ENCODE data around the gene TNFAIP2.

Gene TNFAIP2

GRCh38 chr14:103122585-103122946 is 695 bp upstream of the TNFAIP2 start:
- H3K4me3 Mint-ChIP-seq: peak overlapping the region; percentile 5
- peaks cover 5% of the 10 kb centered on the region for H3K4me1 Mint-ChIP-seq (ENCODE audit: low read depth)
- H3K9me3 Mint-ChIP-seq: no peaks in the 10 kb centered on the region
- H3K27ac Mint-ChIP-seq: no peak overlapping the region
- peaks cover 27% of the 10 kb centered on the region for H3K27me3 Mint-ChIP-seq
- no peaks in the 10 kb centered on the region for H3K36me3 Mint-ChIP-seq (ENCODE audit: low read depth)

- Mint-ChIP-seq H3K36me3 (ENCODE audit: low read depth) (no peaks in the 10 kb centered on the region), H3K4me3 (peak overlapping the region; percentile 65), H3K9me3 (no peaks in the 10 kb centered on the region), H3K27ac (no peak overlapping the region), H3K4me1 (ENCODE audit: low read depth) (peaks cover 5% of the 10 kb centered on the region), H3K27me3 (peaks cover 27% of the 10 kb centered on the region)
Measured at GRCh38 chr14:103123634-103124500, 606 bp downstream of the TNFAIP2 start.

- no peaks in the 10 kb centered on the region for H3K9me3 Mint-ChIP-seq
Measured at GRCh38 chr14:103124501-103125001, 1.3 kb downstream of the TNFAIP2 start.

GRCh38 chr14:103125098-103126070 is 2.1 kb downstream of the TNFAIP2 start:
- Mint-ChIP-seq H3K27me3 (peaks cover 20% of the 10 kb centered on the region), H3K9me3 (no peaks in the 10 kb centered on the region), H3K36me3 (ENCODE audit: low read depth) (no peaks in the 10 kb centered on the region), H3K4me3 (no peak overlapping the region), H3K4me1 (ENCODE audit: low read depth) (peaks cover 5% of the 10 kb centered on the region), H3K27ac (no peak overlapping the region)

More at GRCh38 chr14:103124501-103125001, 1.3 kb downstream of the TNFAIP2 start:
- peaks cover 27% of the 10 kb centered on the region for H3K27me3 Mint-ChIP-seq
- peaks cover 5% of the 10 kb centered on the region for H3K4me1 Mint-ChIP-seq (ENCODE audit: low read depth)
- peak overlapping the region; percentile 65 for H3K4me3 Mint-ChIP-seq
- no peaks in the 10 kb centered on the region for H3K36me3 Mint-ChIP-seq (ENCODE audit: low read depth)
- H3K27ac Mint-ChIP-seq: no peak overlapping the region

GRCh38 chr14:103126088-103126872 is 3.0 kb downstream of the TNFAIP2 start:
- no peaks in the 10 kb centered on the region for H3K9me3 Mint-ChIP-seq
- H3K4me1 Mint-ChIP-seq (ENCODE audit: low read depth): peaks cover 5% of the 10 kb centered on the region
- H3K27me3 Mint-ChIP-seq: peaks cover 15% of the 10 kb centered on the region
- H3K27ac Mint-ChIP-seq: no peak overlapping the region
- no peaks in the 10 kb centered on the region for H3K36me3 Mint-ChIP-seq (ENCODE audit: low read depth)
- H3K4me3 Mint-ChIP-seq: no peak overlapping the region

- H3K36me3 Mint-ChIP-seq (ENCODE audit: low read depth): no peaks in the 10 kb centered on the region
- no peaks in the 10 kb centered on the region for H3K9me3 Mint-ChIP-seq
- H3K4me1 Mint-ChIP-seq (ENCODE audit: low read depth): peaks cover 3% of the 10 kb centered on the region
- peaks cover 12% of the 10 kb centered on the region for H3K27me3 Mint-ChIP-seq
- H3K27ac Mint-ChIP-seq: no peak overlapping the region
- no peak overlapping the region for H3K4me3 Mint-ChIP-seq
Measured at GRCh38 chr14:103126873-103127304, 3.6 kb downstream of the TNFAIP2 start.

GRCh38 chr14:103127356-103127755 is 4.1 kb downstream of the TNFAIP2 start:
- Mint-ChIP-seq H3K27me3 (peaks cover 7% of the 10 kb centered on the region), H3K4me3 (no peak overlapping the region), H3K4me1 (ENCODE audit: low read depth) (no peaks in the 10 kb centered on the region)

GRCh38 chr14:103127861-103128598 is 4.8 kb downstream of the TNFAIP2 start:
- Mint-ChIP-seq H3K27me3 (peaks cover 7% of the 10 kb centered on the region), H3K36me3 (ENCODE audit: low read depth) (no peaks in the 10 kb centered on the region), H3K9me3 (no peaks in the 10 kb centered on the region)

More at GRCh38 chr14:103127356-103127755, 4.1 kb downstream of the TNFAIP2 start:
- H3K36me3 Mint-ChIP-seq (ENCODE audit: low read depth): no peaks in the 10 kb centered on the region
- H3K9me3 Mint-ChIP-seq: no peaks in the 10 kb centered on the region
- H3K27ac Mint-ChIP-seq: no peak overlapping the region

GRCh38 chr14:103128631-103129300 is 5.5 kb downstream of the TNFAIP2 start:
- Mint-ChIP-seq H3K9me3 (no peaks in the 10 kb centered on the region), H3K36me3 (ENCODE audit: low read depth) (no peaks in the 10 kb centered on the region), H3K4me3 (no peak overlapping the region), H3K4me1 (ENCODE audit: low read depth) (no peaks in the 10 kb centered on the region), H3K27me3 (peaks cover 7% of the 10 kb centered on the region), H3K27ac (no peak overlapping the region)

More at GRCh38 chr14:103127861-103128598, 4.8 kb downstream of the TNFAIP2 start:
- H3K27ac Mint-ChIP-seq: no peak overlapping the region
- H3K4me1 Mint-ChIP-seq (ENCODE audit: low read depth): no peaks in the 10 kb centered on the region
- H3K4me3 Mint-ChIP-seq: no peak overlapping the region

GRCh38 chr14:103129301-103130016 is 6.2 kb downstream of the TNFAIP2 start:
- no peaks in the 10 kb centered on the region for H3K9me3 Mint-ChIP-seq
- H3K4me3 Mint-ChIP-seq: no peak overlapping the region
- peaks cover 3% of the 10 kb centered on the region for H3K27me3 Mint-ChIP-seq
- H3K4me1 Mint-ChIP-seq (ENCODE audit: low read depth): no peaks in the 10 kb centered on the region
- H3K27ac Mint-ChIP-seq: no peak overlapping the region
- no peaks in the 10 kb centered on the region for H3K36me3 Mint-ChIP-seq (ENCODE audit: low read depth)

GRCh38 chr14:103130017-103130764 is 6.9 kb downstream of the TNFAIP2 start:
- no peaks in the 10 kb centered on the region for H3K9me3 Mint-ChIP-seq

GRCh38 chr14:103130965-103131364 is 7.7 kb downstream of the TNFAIP2 start:
- no peak overlapping the region for H3K4me3 Mint-ChIP-seq
- H3K36me3 Mint-ChIP-seq (ENCODE audit: low read depth): no peaks in the 10 kb centered on the region
- no peak overlapping the region for H3K27ac Mint-ChIP-seq

More at GRCh38 chr14:103130017-103130764, 6.9 kb downstream of the TNFAIP2 start:
- H3K4me1 Mint-ChIP-seq (ENCODE audit: low read depth): no peaks in the 10 kb centered on the region
- peaks cover 2% of the 10 kb centered on the region for H3K27me3 Mint-ChIP-seq
- H3K4me3 Mint-ChIP-seq: no peak overlapping the region
- no peak overlapping the region for H3K27ac Mint-ChIP-seq
- H3K36me3 Mint-ChIP-seq (ENCODE audit: low read depth): no peaks in the 10 kb centered on the region

More at GRCh38 chr14:103130965-103131364, 7.7 kb downstream of the TNFAIP2 start:
- Mint-ChIP-seq H3K27me3 (no peaks in the 10 kb centered on the region), H3K9me3 (no peaks in the 10 kb centered on the region), H3K4me1 (ENCODE audit: low read depth) (no peaks in the 10 kb centered on the region)

All from stimulated activated naive CD8-positive, alpha-beta T cell treated with anti-CD3 and anti-CD28 coated beads, Interleukin-15, Interleukin-2, amounts not matched to agents 100 ng/mL and 50 ng/mL, for 24 hours (primary cell).